CD4-positive, CD25-positive, alpha-beta regulatory T cell (primary cell): ENCODE measurements around the gene TRIL. TPM values are rescaled to one million over a fixed set of nuclear protein-coding genes. Genes with fewer than 3 reads are reported as not detected.

Source experiments
- ATAC-seq, 2 donors: fragments of 150-1000 bp; cut with Tn5 transposase; one replicate each; pipeline ENCODE4 v1.10.0; 2021; ENCODE audit warnings: low read depth in 2 of 2, moderate number of reproducible peaks in 2 of 2, moderate library complexity in 1 of 2
- DNase-seq, 3 donors: peaks; one replicate each; pipeline versions ENCODE4 v3.0.0 to v3.0.0-alpha.2; 2012 to 2022; ENCODE audit warnings: mixed read lengths in 1 of 3
- H3K27ac ChIP-seq: one replicate; pipeline ENCODE4 v1.7.0; 2013; ENCODE audit warnings: mild to moderate bottlenecking, low read length; ENCODE audit not compliant: insufficient read depth, poor library complexity, severe bottlenecking
- H3K27me3 ChIP-seq: one replicate; pipeline ENCODE4 v1.7.0; 2013; ENCODE audit warnings: low read length; ENCODE audit not compliant: control insufficient read depth, insufficient read depth
- H3K36me3 ChIP-seq: one replicate; pipeline ENCODE4 v1.7.0; 2013; ENCODE audit warnings: mild to moderate bottlenecking, low read length, moderate library complexity; ENCODE audit not compliant: control insufficient read depth, insufficient read depth
- H3K4me1 ChIP-seq: 2 replicates; pipeline ENCODE4 v1.7.0; 2013; ENCODE audit warnings: mild to moderate bottlenecking, low read length; ENCODE audit not compliant: insufficient read depth, control insufficient read depth, poor library complexity, severe bottlenecking
- H3K4me3 ChIP-seq: one replicate; pipeline ENCODE4 v1.7.0; 2013; ENCODE audit warnings: low read depth, mild to moderate bottlenecking, low read length, moderate library complexity
- H3K9me3 ChIP-seq, 2 experiments: 1 replicate in 1 of 2; 2 replicates in 1 of 2; pipeline ENCODE4 v1.7.0; 2013; ENCODE audit warnings: low read length in 2 of 2, mild to moderate bottlenecking in 1 of 2, moderate library complexity in 1 of 2; ENCODE audit not compliant: control insufficient read depth in 2 of 2
- H3K27ac Mint-ChIP-seq, 3 donors: one replicate each; pipeline ENCODE4 v1.8.0; 2020 to 2022; ENCODE audit warnings: mild to moderate bottlenecking in 3 of 3, mixed read lengths in 3 of 3, moderate library complexity in 2 of 3
- H3K27me3 Mint-ChIP-seq: one replicate; pipeline ENCODE4 v1.8.0; 2022; ENCODE audit warnings: mild to moderate bottlenecking, mixed read lengths
- H3K36me3 Mint-ChIP-seq: one replicate; pipeline ENCODE4 v1.8.0; 2020; ENCODE audit warnings: mixed read lengths
- H3K4me1 Mint-ChIP-seq, 4 donors: one replicate each; pipeline ENCODE4 v1.8.0; 2020 to 2022; ENCODE audit warnings: mixed read lengths in 4 of 4, mild to moderate bottlenecking in 1 of 4
- H3K4me3 Mint-ChIP-seq, 4 donors: one replicate each; pipeline ENCODE4 v1.8.0; 2020 to 2022; ENCODE audit warnings: mild to moderate bottlenecking in 4 of 4, mixed read lengths in 4 of 4, moderate library complexity in 3 of 4
- H3K9me3 Mint-ChIP-seq, 7 donors: one replicate each; pipeline ENCODE4 v1.8.0; 2020 to 2022; ENCODE audit warnings: mixed read lengths in 7 of 7, mild to moderate bottlenecking in 3 of 7, moderate library complexity in 2 of 7
- polyA plus RNA-seq, 4 donors: library from polyadenylated mRNA; unstranded; fragments of 300-500 nt; fragmentation: Illumina TruSeq; gene quantifications; one replicate each; pipeline ENCODE4 v1.2.3, GENCODE V29; 2021
- total RNA-seq: library from RNA; stranded (reverse); gene quantifications from one replicate; pipeline ENCODE4 v1.2.3, GENCODE V29; 2022

The TRIL gene
- total and polyA plus RNA-seq, 5 donors from 2014 or later, result not detected

DNA sequence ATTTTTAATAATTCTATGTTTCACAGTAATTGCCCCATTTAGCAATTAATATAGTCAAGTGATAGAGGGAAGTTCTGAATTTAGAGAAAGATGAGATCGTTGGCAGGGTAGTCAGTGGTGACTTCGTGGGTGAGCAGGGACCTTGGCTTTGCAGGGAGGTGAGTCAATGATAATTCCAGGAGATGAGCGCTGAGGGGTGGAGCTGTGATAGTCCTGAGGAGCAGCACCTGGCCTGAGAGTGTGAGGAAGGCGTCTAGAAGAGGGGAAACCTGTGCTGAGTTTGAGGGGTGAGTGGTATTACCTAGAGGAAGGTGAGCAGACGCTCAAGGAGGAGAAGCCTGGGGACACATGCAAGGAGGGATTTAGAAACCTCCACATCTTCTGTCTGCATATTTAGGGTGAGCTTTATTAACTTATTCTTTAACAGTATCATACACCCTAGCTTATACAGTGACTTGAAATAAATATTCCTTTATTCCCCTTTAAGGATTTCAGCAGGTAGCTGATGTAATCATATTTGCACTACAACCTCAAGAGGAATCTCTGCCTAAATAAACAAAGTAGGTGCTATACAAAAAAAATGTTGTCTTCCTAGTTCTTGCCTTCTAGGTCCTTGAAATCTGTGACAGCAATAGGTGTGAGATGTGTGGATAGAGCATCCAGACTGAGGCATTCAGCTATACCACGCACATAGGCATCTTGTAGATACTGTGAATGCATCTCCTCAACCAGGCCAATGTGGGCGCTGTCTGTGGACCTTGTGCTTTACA lies 2.1 kb upstream of the TRIL start:
- Histone ChIP-seq H3K36me3 (no peaks in the 10 kb centered on the region), H3K4me3 (no peak overlapping the region), H3K4me1 (peaks cover 9% of the 10 kb centered on the region), H3K27me3 (peaks cover 5% of the 10 kb centered on the region), H3K27ac (no peak overlapping the region), H3K9me3 (no peaks in the 10 kb centered on the region)
- DNase-seq, result no peak
- H3K4me1 Mint-ChIP-seq, result peaks cover 0 to 11% (median 0%) of the 10 kb centered on the region in 4 donors
- H3K9me3 Mint-ChIP-seq, result peaks cover 0 to 2% (median 0%) of the 10 kb centered on the region in 7 donors
- no peaks in the 10 kb centered on the region for H3K36me3 Mint-ChIP-seq
- no peak for ATAC-seq
- H3K27me3 Mint-ChIP-seq, result peaks cover 42% of the 10 kb centered on the region
- H3K4me3 Mint-ChIP-seq, result no peak overlapping the region
- no peak overlapping the region for H3K27ac Mint-ChIP-seq

DNA sequence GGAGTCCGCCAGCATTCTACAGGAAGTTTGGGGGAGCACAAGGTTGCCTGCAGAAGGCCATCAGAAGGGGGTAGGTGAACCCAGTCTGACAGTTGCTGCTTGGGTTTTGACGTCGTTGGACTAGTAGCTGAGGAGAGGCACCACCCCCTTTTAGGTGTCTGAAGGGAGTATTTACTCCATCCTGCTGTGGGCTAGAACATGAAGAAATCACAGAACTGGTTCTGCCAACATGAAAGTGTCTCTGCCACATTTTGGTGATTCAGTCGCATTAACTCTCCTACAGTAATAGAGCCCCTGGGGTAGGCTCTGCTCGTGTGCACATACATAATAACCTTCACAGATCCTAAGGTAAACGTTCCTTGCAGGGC lies 834 bp upstream of the TRIL start:
- no peaks in the 10 kb centered on the region for H3K9me3 Mint-ChIP-seq
- H3K36me3 Mint-ChIP-seq, result no peaks in the 10 kb centered on the region
- H3K27me3 Mint-ChIP-seq, result peaks cover 55% of the 10 kb centered on the region
- Histone ChIP-seq H3K9me3 (no peaks in the 10 kb centered on the region), H3K27ac (no peak overlapping the region), H3K4me1 (peaks cover 9% of the 10 kb centered on the region), H3K27me3 (peaks cover 8% of the 10 kb centered on the region), H3K4me3 (no peak overlapping the region), H3K36me3 (no peaks in the 10 kb centered on the region)
- peak overlapping the region in 1 of 4 donors; percentile 38 for H3K4me3 Mint-ChIP-seq
- no peak overlapping the region for H3K27ac Mint-ChIP-seq
- DNase-seq (no peak), ATAC-seq (no peak)
- peaks cover 0 to 11% (median 0%) of the 10 kb centered on the region in 4 donors for H3K4me1 Mint-ChIP-seq

DNA sequence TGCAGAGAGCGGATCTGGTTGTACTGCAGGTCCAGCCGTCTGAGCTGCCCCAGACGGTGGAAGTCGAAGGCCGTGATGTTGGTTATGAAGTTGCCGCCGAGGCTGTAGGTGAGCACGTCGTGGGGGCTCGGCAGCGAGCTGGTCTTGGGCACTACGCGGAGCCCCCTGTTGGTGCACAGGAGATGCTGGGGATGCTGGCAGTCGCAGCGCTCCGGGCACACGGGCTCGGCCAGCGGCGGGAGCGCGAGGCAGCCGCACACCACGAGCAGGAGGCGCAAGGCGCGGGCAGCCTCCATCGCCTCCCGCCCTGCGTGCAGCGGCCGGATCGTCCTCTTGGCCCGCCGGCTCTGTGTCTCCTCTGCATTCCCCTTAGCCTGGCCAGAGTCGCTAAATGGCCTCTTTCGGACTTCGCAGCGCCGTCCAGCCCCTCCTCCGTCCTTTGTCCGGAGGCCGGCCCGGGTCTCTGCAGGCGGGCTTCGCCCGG lies 337 bp downstream of the TRIL start:
- Histone ChIP-seq H3K36me3 (no peaks in the 10 kb centered on the region), H3K4me1 (peaks cover 9% of the 10 kb centered on the region), H3K27me3 (peaks cover 10% of the 10 kb centered on the region), H3K27ac (no peak overlapping the region), H3K9me3 (no peaks in the 10 kb centered on the region), H3K4me3 (no peak overlapping the region)
- H3K4me1 Mint-ChIP-seq, result peaks cover 0 to 11% (median 0%) of the 10 kb centered on the region in 4 donors
- ATAC-seq, result no peak
- H3K9me3 Mint-ChIP-seq, result no peaks in the 10 kb centered on the region
- H3K27ac Mint-ChIP-seq, result no peak overlapping the region
- no peak for DNase-seq
- H3K36me3 Mint-ChIP-seq, result no peaks in the 10 kb centered on the region
- peaks cover 59% of the 10 kb centered on the region for H3K27me3 Mint-ChIP-seq
- H3K4me3 Mint-ChIP-seq, result no peak overlapping the region

DNA sequence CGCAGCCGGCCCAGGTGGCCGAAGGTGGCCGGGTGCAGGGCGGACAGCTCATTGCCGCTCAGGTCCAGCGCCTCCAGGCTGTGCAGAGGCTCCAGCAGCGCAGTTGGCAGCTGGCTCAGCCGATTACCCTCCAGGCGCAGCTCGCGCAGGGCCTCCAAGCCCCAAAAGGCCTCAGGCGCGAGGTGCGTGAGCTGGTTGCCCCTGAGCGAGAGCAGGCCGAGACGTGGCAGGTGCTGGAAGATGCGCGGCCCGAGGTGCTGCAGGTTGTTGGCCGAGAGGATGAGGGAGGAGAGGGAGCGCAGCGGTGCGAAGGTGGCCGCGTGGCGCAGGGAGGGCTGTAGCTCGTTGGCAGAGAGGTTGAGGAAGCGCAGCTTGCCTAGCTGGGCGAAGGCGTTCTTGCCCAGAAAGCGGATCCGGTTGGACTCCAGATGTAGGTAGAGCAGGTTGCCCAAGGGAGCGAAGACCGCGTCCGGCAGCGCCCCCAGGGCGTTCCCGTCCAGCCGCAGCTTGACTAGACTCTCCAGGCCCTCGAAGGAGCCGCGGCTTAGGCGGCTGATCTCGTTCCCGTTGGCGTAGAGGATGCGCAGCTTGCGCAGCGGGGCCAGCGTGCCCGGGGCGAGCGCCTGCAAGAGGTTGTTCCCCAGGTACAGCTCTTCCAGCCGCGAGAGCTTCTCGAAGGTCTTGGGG lies 923 bp downstream of the TRIL start:
- peaks cover 10% of the 10 kb centered on the region for H3K27me3 ChIP-seq
- H3K36me3 Mint-ChIP-seq, result no peaks in the 10 kb centered on the region
- H3K9me3 Mint-ChIP-seq, result no peaks in the 10 kb centered on the region
- DNase-seq (peak in 1 of 3 donors; percentile 13), ATAC-seq (no peak)
- H3K9me3 ChIP-seq, result no peaks in the 10 kb centered on the region
- no peak overlapping the region for H3K27ac Mint-ChIP-seq
- no peak overlapping the region for H3K4me3 ChIP-seq
- no peak overlapping the region for H3K27ac ChIP-seq
- H3K4me1 ChIP-seq, result peaks cover 9% of the 10 kb centered on the region
- H3K27me3 Mint-ChIP-seq, result peaks cover 62% of the 10 kb centered on the region
- no peaks in the 10 kb centered on the region for H3K36me3 ChIP-seq
- H3K4me3 Mint-ChIP-seq, result peak overlapping the region in 2 of 4 donors; percentile 19 to 47
- H3K4me1 Mint-ChIP-seq, result peaks cover 0 to 11% (median 0%) of the 10 kb centered on the region in 4 donors

DNA sequence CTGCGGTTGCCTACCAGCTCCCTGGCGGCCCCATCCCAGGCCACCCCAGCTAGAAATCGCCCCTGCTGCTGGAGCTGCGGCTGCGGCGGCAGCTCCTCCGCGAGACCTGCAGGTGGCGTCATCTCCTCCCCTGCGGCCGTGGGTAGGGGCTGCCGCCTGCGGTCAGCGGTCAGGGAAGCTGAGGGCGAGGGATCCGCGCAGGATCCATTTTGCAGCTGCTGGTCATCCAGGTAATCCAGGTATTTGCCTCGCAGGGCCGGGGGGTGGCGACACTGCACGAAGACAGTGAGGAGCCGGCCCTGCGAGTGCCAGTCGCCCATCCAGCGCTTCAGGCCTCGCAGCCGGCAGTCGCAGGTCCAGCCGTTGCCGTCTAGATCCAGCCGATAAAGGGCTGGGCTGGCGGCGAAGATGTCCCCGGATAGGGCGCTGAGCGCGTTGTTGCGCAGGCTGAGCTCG lies 1.5 kb downstream of the TRIL start:
- Histone ChIP-seq H3K4me1 (peaks cover 9% of the 10 kb centered on the region), H3K36me3 (no peaks in the 10 kb centered on the region), H3K27ac (no peak overlapping the region), H3K9me3 (no peaks in the 10 kb centered on the region), H3K4me3 (no peak overlapping the region), H3K27me3 (peaks cover 10% of the 10 kb centered on the region)
- peaks cover 0 to 2% (median 0%) of the 10 kb centered on the region in 7 donors for H3K9me3 Mint-ChIP-seq
- no peak overlapping the region for H3K27ac Mint-ChIP-seq
- H3K4me1 Mint-ChIP-seq, result peaks cover 0 to 11% (median 0%) of the 10 kb centered on the region in 4 donors
- H3K4me3 Mint-ChIP-seq, result no peak overlapping the region
- H3K36me3 Mint-ChIP-seq, result no peaks in the 10 kb centered on the region
- DNase-seq, result peak in 1 of 3 donors; percentile 13
- peaks cover 66% of the 10 kb centered on the region for H3K27me3 Mint-ChIP-seq
- ATAC-seq, result no peak

DNA sequence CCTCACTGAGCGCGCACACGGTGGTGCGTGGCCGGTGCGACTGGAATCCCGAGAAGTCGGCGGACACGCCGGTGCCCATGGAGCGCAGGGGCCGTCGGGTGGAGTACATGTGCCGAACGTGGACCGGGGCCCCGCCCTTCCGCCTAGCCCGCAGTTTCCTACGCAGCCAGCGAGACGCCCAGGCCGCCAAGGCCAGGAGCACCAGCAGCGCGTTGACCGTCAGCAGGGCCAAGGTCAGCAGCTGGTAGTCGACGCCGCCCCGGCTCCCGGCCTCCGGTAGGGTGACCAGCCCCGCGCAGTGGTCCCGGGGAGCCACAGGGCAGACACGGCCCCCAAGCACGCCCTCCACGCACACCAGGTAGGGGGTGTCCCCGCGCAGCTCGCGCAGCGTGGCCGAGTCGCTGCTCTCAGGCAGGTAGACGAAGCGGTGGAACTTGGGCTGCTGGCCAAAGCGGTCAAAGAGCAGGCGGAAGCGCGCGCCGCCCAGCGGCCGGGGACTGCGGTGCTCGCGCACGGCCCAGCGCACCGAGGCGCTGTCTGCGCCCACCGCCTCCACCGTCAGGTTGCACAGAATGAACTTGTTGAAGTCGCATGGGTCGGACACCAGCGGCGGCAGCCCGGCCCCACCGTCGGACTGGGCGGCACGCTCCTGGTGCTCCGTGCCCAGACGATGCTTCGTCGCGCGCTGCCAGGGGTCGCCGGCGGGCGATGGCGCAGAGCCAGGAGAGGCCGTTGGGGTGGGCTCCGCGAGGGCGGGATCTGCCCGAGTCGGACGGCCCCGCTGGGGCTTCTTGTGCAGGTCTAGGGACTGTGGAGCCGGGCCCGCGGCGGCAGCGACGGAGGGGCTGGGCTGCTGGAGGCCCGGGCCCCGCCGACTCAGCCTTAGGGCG lies 2.2 kb downstream of the TRIL start:
- no peaks in the 10 kb centered on the region for H3K36me3 Mint-ChIP-seq
- ATAC-seq (no peak), DNase-seq (peak in 1 of 3 donors; percentile 18)
- Histone ChIP-seq H3K4me1 (peaks cover 9% of the 10 kb centered on the region), H3K4me3 (no peak overlapping the region), H3K9me3 (no peaks in the 10 kb centered on the region), H3K36me3 (no peaks in the 10 kb centered on the region), H3K27me3 (peaks cover 10% of the 10 kb centered on the region), H3K27ac (no peak overlapping the region)
- no peak overlapping the region for H3K27ac Mint-ChIP-seq
- peaks cover 67% of the 10 kb centered on the region for H3K27me3 Mint-ChIP-seq
- H3K4me3 Mint-ChIP-seq, result no peak overlapping the region
- H3K9me3 Mint-ChIP-seq, result peaks cover 0 to 2% (median 0%) of the 10 kb centered on the region in 7 donors
- H3K4me1 Mint-ChIP-seq, result peaks cover 0 to 11% (median 0%) of the 10 kb centered on the region in 4 donors

DNA sequence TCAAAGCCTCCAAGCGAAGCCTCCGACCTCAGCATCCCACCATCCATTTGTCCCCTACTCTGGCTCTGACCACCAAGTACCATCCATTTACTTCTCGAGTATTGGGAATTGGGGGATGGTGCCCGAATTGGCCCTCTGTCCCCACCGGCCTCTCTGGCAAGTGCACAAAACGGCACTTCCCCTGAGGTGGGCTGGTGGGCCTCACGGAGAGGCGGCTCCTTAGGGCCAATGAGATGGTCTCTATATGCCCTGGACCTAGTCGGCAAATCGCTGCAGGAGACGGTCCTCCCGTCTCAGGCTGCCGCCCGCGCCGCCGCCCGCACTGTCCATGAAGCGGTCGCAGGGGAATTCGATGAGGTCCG lies 2.8 kb downstream of the TRIL start:
- Histone ChIP-seq H3K27ac (no peak overlapping the region), H3K4me1 (peaks cover 9% of the 10 kb centered on the region), H3K36me3 (no peaks in the 10 kb centered on the region), H3K4me3 (no peak overlapping the region), H3K27me3 (peaks cover 10% of the 10 kb centered on the region), H3K9me3 (no peaks in the 10 kb centered on the region)
- Mint-ChIP-seq H3K4me3 (no peak overlapping the region), H3K4me1 (peaks cover 0 to 11% (median 0%) of the 10 kb centered on the region in 4 donors), H3K36me3 (no peaks in the 10 kb centered on the region), H3K9me3 (peaks cover 0 to 2% (median 0%) of the 10 kb centered on the region in 7 donors), H3K27ac (no peak overlapping the region), H3K27me3 (peaks cover 62% of the 10 kb centered on the region)
- no peak for ATAC-seq
- DNase-seq, result no peak
